Peyer's patch (tissue), 4 donors: ENCODE results near the gene TLE6.

Experiments used
- POLR2A ChIP-seq, 2 donors: fragments of 450-650 bp; IDR thresholded peaks; one replicate each; pipeline ENCODE4 v1.5.1; 2017; ENCODE audit warnings: antibody characterized with exemption in 2 of 2, mild to moderate bottlenecking in 2 of 2, moderate library complexity in 2 of 2
- TF ChIP-seq, protein P1 (sequence below), 6 experiments: fragments of 450-650 bp in 4 of 6; fragments of 200-600 bp in 2 of 6; sonication (generic) in 1 of 6; IDR thresholded peaks; one replicate each; pipeline ENCODE4 v1.5.1; 2017 to 2019; ENCODE audit warnings: antibody characterized with exemption in 6 of 6, mild to moderate bottlenecking in 3 of 6, moderate library complexity in 1 of 6

- TF ChIP-seq, protein P1, sequence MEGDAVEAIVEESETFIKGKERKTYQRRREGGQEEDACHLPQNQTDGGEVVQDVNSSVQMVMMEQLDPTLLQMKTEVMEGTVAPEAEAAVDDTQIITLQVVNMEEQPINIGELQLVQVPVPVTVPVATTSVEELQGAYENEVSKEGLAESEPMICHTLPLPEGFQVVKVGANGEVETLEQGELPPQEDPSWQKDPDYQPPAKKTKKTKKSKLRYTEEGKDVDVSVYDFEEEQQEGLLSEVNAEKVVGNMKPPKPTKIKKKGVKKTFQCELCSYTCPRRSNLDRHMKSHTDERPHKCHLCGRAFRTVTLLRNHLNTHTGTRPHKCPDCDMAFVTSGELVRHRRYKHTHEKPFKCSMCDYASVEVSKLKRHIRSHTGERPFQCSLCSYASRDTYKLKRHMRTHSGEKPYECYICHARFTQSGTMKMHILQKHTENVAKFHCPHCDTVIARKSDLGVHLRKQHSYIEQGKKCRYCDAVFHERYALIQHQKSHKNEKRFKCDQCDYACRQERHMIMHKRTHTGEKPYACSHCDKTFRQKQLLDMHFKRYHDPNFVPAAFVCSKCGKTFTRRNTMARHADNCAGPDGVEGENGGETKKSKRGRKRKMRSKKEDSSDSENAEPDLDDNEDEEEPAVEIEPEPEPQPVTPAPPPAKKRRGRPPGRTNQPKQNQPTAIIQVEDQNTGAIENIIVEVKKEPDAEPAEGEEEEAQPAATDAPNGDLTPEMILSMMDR (IDR thresholded peaks at IDR 0.05), result no peak
- no peak for TF ChIP-seq POLR2A (IDR thresholded peaks at IDR 0.05)
These were observed 64.6 kb downstream of the TLE6 start for GRCh38 chr19:3041761-3042620.
